NOMO-1 treated with DMSO at 0.1 percent for 48 hours (cell line): ENCODE measurements around the gene COMMD1.
"Not testable (repeated sequence)": the region's sequence is repeated elsewhere in the genome, so short reads cannot be mapped to it uniquely, and the experiment has no call there.

ENCODE experiments used
- DNase-seq: peaks from one replicate; lab custom pipeline; 2025; ENCODE audit not compliant: unreplicated experiment; lab: John Stamatoyannopoulos, UW

The COMMD1 gene

DNA sequence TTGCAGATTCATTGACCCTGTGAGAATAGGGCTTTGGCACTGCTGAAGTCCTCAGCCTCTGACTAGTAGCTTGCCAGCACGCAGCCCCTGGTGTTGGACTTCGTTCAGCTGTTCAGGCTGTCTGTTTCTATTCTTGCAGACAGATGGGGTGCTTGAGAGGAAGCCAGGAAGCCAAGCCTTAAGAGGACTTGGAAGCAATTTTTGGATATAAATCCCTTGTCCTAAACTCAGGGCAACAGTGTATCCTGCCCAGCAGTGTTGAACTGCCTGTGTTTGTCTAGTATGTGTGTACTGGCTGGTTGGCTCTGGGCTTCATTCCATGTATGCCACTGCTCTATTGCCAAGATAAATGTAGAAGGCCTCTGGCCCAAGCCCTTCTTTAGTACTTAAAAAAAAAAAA is 108.6 kb downstream of the COMMD1 start:
- DNase-seq, result peak; percentile 27

DNA sequence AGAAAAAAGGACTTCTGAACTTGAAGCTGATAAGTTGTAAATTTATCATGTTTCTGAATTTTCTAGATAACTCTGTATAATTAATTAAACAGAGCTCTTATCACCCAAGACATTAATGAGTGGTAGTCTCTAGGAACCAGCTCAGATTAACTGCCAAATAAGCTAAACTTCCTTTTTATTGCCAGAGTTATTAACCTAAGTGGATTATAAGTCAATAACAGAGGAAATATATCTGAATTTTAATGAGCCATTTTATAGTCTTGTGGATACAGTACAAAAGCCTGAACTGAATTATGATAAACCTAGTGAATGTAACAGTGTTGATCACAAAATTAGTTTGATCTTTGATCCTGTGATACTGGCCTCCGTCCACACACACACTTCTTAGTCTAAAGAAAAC is 111.5 kb downstream of the COMMD1 start:
- DNase-seq, result no peak

DNA sequence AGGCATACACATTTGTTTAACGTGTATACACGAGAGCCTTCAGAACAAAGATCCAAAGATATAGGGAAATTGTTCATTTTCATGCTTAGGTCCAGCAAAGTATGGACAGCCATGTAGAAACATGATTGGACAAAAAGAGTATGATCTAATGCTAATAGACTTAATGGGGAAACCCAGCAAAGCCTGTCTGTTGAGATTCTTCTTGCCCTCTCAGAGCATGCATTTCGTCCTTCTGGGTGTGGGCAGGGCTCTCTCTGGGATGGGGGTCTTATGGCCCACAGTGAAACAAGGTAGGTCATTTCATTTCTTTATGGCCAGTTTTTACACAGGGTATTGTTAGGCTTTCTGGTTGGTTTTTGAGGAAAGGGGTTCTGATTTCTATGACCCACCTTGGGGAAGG is 124.4 kb downstream of the COMMD1 start:
- DNase-seq, result no peak

DNA sequence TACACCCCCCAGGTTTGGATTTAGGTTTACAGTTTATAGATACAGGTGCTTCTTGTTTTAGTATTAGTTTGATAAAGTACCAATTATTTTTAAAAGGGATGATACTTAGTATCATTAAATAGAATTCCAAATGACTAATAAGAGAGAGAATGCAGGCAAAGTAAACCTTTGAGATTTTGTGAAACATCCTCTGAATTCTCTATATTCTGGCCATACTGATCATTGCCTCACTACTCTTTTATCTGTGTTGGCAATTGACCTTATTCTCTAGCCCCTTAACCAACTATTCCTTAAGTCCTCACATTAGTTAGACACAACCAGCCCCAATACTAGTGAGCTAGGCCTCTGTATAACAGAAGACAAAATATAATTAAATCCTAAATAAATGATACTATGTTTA is 125.4 kb downstream of the COMMD1 start:
- no peak for DNase-seq

DNA sequence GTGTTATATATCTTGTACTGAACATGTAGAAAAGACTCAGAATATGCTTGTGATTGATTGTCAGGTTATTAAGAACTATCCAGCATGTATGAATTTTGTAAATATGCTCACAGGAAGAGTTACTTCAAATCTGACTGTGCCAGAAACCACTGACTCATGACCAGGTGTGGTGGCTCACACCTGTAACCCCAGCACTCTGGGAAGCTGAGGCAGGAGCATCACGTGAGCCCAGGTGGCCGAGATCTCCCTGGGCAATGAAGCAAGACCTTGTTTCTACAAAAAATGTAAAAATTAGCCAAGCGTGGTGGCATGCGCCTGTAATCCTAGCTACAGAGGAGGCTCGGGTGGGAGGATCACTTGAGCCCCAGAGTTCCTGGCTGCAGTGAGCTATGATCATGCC is 126.6 kb downstream of the COMMD1 start:
- DNase-seq, result no peak

DNA sequence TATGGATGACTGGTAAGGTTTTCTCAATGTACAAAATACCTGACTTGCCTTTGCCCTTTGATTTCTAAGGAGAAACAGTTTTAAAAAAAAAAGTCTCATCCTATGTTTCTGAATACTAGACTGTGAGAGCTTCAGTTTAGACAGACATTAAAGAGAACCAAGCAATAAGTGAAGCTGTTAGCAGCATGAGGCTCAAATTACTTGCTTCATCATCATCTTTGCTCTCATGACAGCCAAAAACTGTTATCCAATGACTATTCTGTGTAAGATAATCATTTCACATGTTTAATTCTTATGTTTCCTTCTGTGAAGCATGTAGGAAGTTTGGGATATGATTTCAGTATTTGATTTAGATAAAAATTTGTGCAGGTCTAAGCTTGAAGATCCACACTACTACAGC is 129.2 kb downstream of the COMMD1 start:
- DNase-seq, result no peak

DNA sequence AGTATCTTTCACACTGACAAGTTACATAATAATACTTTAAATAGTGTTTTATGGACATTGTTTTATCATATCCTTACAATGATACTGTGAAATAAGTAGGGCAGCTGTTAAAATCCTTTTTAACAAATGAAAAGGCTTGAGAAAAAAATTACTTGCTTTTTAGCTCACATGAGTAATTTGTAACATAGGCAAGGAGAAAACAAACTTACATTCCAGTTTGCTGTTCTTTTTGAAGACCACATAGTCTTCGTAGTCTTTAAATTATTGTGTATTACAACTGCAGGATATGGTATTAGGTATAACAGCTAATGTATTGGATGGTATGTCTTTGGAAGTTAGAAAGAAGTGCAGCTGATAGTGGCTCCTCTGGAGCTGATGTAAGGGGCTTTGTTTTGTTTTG is 130.8 kb downstream of the COMMD1 start:
- DNase-seq, result no peak

DNA sequence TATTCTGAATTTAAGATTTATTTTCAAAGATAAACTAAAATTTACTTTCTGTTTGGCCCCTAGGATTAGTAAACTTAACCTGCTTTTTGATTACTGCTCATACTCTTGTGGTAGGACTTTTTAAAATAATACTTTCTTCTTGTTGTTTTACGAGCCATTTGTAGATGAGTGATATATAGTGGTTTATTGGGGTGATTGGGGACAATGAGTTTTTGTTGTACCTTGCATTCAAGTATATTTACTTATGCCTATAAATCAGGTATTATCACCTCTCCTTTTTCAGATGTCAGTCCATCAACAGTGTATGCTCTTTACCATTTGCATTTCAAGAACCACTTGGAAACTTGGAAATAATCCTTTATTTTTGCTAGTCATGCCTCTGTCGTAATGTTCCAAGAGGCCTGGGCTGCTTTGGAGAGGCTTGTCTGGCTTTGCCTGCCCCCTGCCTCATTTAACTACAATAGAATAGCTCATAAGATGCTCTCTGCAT is 131.3 kb downstream of the COMMD1 start:
- DNase-seq, result no peak

DNA sequence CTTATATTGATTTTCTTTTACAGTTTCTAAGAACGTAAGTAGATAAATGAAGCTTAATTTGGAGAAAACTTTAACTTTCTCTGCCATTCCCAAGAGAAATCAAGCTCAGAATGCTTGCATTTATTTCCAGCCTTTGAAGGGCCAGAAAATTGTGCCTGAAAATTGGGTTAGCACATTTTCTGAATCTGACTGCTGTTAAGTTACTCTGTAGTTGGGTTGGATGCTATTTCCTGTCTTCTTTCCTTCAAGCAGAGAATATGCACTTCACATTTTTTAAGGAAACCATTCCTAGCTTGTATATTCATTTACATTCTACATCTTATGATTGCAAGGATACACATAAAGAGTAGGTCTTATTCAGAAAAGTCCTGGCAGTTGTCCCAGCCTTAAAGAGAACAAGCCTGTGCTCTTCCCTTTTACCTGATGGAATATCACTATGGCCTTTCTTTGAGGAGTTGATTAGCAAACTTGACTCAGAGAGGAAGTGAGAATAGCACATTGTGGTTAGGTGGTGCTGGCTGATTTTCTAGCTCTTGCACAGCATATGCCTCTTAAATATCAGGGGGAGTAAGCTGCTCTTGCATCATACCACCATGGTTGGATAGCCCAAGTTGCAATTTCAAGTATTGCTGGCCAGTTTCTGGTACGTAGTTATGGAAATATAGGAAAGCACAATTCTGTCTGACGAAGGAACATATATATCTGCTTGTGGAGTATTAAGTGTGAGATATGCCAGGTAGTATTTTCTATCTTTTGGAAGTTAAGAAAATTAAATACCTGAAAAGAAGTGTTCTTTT is 133.7 kb downstream of the COMMD1 start:
- DNase-seq, result peak; percentile 97

DNA sequence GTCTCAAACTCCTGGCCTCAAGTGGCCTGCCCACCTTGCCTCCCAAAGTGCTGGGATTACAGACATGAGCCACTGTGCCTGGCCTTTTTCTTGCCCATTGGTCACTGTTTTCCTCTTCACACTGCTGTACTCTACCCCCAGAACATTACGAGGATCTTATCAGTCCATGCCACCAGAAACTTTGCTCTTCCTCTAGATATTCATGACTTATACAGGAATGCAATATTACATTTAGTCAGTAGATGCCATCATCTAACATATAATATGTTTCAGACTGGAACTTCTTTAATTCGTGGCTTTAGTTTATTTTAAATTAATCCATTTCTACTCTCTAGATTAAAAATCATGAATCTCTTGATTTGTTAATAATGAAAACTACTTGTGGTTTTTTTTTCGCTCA is 135.5 kb downstream of the COMMD1 start:
- DNase-seq, result no peak

DNA sequence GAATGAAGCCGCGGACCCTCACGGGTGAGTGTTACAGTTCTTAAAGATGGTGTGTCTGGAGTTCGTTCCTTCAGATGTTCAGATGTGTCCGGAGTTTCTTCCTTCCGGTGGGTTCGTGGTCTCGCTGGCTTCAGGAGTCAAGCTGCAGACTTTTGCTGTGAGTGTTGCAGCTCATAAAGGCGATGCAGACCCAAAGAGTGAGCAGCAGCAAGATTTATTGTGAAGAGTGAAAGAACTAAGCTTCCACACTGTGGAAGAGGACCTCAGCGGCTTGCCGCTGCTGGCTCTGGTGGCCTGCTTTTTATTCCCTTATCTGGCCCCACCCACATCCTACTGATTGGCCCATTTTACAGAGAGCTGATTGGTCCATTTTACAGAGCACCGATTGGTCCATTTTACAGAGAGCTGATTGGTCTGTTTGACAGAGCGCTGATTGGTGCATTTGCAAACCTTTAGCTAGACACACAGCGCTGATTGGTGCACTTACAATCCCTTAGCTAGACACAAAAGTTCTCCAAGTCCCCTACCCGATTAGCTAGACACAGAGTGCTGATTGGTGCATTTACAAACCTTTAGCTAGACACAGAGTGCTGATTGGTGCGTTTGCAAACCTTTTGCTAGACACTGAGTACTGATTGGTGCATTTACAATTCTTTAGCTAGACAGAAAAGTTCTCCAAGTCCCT is 136.4 kb downstream of the COMMD1 start:
- not testable (repeated sequence) for DNase-seq

DNA sequence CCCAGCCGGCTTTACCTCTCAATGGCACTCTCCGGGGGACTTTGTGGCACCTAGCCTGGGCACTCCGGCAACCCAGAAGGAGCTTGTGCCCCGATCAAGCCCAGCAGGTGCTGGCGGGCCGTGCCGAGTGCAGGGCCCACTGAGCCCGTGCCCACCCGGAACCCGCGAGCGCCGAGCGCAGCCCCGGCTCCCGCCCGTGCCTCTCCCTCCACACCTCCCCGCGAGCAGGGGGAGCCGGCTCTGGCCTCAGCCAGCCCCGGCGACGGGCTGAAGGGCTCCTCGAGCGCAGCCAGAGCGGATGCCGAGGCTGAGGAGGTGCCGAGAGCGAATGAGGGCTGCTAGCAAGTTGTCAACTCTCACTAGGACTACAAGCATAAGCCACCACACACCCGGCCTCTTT is 136.9 kb downstream of the COMMD1 start:
- no peak for DNase-seq

DNA sequence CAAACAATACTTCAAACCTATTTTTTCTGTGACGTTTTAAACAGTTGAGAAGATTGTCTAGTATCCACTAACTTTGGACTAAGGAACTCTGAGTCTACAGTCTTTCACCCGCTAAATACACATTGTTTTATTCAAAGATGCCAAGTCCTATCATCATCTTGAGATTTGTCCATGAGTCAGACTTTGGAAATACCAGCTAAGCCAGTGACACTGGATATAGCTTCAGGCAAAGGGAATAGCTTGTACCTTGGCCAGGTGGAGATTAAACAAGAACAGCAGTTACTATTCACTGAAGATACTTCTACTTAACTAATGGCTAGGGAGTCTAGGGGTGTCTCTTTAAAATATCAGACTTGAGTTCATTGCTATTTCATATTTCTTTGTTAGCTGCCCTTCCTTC is 137.5 kb downstream of the COMMD1 start:
- DNase-seq, result no peak

DNA sequence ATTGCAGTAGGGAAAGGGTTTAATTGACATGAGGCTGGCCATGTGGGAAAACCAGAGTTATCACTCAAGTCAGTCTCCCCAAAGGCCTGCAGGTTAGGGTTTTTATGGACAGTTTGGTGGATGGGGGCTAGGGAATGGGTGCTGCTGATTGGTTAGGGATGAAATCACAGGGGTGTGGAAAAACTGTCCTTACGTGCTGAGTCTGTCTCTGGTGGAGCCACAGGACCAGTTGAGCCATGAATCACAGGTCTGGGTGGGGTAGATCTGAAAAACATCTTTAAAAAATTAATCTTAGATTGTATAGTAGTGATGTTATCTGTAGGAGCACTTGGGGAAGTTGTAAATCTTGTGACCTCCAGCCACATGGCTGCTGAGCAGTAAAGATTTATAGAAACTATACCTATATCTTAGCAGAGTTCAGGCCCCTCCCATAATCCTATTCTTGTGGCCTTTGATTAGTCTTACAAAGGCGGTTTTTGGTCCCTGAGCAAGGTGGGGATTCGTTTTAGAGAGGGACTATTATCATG is 139.6 kb downstream of the COMMD1 start:
- no peak for DNase-seq

DNA sequence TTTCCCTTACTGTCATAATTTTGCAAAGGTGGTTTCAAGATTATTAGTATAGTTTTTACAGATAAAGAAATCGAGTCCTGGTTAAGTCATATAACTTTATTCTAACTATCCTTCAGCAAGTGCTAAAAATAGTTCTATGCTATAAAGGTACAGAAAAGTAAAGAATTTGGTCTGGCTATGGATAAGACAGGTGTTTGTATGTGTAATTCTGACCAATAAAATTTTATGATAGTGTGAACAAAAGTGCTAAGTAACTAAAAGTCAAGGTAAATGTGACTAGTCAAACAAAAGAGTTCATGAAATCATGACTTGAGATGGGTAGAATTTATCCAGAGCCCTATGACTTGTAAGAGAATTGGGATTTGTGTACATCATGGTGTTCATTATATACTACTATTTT is 140.7 kb downstream of the COMMD1 start:
- DNase-seq, result no peak

DNA sequence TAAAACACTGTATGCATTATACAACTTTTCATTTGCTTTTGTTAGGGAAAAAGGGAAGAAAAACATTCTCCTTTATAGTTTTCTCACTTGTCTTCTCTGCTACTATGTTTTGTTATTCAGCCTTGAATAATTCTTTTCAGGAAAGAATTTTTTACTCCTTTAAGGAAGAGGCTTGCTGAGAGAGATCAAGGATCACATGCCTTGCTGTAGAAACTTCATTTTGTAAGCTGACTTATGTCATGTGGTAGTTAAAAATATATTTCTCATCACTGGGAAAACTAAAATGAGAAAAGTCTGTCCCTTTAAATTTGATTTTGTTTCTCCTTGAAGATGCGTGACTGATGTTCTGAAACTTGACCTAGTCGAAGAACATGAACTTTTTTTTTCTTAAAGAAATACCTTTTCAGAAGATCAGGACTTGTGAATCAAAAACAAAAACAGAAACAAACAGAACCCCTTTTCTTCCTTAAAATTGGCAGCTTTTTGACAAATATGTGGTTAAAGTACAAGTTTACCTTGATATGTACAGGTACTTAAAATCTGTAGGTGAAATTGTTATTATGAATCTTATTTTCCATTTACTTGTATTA is 145.1 kb downstream of the COMMD1 start:
- no peak for DNase-seq

DNA sequence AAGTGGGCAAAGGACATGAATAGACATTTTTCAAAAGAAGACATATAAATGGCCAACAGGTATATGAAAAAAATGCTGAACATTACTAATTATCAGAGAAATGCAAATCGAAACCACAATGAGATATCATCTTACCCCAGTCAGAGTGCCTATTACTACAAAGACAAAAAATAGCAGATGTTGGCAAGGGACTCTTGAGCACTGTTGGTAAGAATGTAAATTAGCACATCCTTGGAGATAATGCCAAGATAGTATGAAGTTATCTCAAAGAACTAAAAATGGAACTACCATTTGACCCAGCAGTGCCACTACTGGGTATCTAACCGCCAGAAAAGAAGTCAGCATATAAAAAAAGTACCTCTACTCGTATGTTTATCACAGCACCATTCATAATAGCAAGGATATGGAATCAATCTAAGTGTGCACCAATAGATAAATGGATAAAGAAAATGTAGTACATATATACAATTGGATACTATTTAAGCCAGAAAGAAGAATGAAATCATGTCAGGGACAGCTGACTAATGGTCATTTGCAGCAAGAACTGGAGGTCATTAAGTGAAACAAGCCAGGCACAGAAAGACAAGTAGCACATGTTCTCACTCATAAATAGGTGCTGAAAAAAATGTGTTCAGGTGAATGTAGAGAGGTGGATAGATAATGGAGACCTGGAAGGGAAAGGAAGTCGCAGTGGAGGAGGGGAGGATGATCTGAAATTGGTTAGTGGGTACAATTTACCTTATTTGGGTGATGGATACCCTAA is 148.7 kb downstream of the COMMD1 start:
- DNase-seq, result no peak

DNA sequence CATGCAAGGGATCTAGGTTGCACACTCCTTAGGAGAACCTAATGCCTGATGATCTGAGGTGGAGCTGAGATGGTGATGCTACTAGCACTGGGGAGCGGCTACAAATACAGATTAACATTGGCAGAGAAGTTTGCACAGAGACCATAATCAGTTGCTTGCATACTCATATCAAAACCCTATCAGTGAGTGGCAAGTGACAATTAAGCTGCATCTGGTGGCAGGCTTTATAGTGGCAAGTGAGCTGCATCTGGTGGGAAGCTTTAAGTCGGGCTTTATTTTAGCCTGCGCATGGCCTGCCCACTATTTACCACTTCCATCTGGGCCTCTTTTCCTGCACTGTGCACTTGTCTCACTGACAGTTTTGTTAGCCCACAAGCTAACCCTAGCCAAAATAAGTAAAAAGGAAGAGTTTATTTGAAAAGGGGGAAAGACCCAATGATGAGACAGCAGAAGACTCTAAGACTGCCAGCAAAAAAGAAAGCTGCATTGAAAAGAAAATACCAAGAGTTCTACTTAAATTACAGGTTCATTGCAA is 149.5 kb downstream of the COMMD1 start:
- DNase-seq, result no peak

DNA sequence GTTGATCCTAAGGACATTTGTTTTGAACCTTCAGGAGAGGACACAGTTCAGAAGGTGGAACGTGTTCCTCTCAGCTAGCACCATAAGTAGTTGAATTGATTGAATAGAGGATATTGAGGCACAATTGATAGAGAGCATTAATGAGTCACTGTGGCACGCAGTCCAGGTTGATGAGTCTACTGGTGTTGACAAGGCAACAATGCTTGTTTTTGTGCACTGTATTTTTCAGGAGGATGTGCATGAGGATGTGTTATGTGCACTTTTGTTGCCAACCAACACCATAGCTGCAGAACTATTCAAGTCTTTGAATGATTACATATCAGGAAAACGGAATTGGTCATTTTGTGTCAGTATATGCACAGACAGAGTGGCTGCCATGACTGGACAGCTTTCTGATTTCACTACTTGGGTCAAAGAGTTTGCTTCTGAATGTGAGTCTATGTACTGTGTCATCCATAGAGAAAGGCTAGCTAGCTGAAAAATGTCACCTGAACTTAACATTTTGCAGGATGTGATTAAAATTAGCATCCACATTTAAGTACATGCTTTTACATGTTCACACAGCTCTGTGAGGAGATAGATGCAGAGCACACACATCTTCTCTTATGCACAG is 150.4 kb downstream of the COMMD1 start:
- DNase-seq, result no peak

DNA sequence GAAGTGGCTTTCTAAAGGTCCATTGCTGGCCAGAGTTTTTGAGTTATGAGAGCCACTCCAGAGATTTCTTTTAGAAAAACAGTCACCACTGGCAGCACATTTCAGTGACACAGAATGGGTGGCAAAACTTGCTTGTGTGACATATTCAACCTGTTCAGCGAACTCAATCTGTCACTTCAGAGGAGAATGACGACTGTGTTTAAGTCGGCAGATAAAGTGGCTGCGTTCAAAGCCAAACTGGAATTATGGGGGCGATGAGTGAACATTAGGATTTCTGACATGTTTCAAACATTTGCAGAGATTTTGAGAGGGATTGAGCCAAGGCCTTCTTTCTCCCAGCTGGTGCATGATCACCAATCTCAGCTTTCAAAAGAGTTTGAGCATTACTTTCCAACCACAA is 150.9 kb downstream of the COMMD1 start:
- DNase-seq, result no peak

DNA sequence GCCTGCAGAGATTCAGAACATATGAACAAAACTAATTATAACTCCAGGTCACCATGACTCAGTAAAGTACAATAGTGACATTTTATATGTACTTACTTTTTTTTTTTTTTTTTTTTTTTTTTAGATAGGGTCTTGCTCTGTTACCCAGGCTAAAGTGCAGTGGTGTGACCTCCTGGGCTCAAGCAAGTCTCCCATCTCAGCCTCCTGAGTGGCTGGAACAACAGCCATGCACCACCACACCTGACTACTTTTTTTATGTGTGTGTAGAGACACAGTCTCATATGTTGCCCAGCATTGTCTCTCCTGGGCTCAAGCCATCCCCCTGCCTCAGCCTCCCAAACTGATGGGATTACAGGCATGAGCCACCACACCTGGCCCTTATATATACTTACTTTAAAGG is 159.8 kb downstream of the COMMD1 start:
- no peak for DNase-seq
